Astrocyte (in vitro differentiated cells and primary cell): Measurements from ENCODE around the gene KCNQ1OT1. TPM values are rescaled to one million over a fixed set of nuclear protein-coding genes. Genes with fewer than 3 reads are reported as not detected.

ENCODE experiments used
- DNase-seq: peaks from one replicate; pipeline ENCODE4 v3.0.0-alpha.2; 2010; ENCODE audit warnings: low read depth
- FAIRE-seq: peaks from 2 replicates; lab custom pipeline; 2011; peaks lifted over from hg19 to GRCh38; lab: Jason Lieb, UNC
- H2AFZ ChIP-seq: 2 replicates; pipeline ENCODE4 v1.6.0; 2012; ENCODE audit warnings: low read depth, low read length, inconsistent platforms
- H3K27ac ChIP-seq: 2 replicates; pipeline ENCODE4 v1.5.1; 2011; ENCODE audit warnings: low read depth, low read length, inconsistent platforms
- H3K27me3 ChIP-seq: 2 replicates; pipeline ENCODE4 v1.6.0; 2011; ENCODE audit warnings: low read length, inconsistent platforms; ENCODE audit not compliant: insufficient read depth
- H3K36me3 ChIP-seq: 2 replicates; pipeline ENCODE4 v1.5.1; 2011; ENCODE audit warnings: low read length, inconsistent platforms; ENCODE audit not compliant: insufficient read depth
- H3K4me1 ChIP-seq: 2 replicates; pipeline ENCODE4 v1.5.1; 2011; ENCODE audit warnings: low read length, inconsistent platforms; ENCODE audit not compliant: insufficient read depth
- H3K4me2 ChIP-seq: 2 replicates; pipeline ENCODE4 v1.6.0; 2012; ENCODE audit warnings: low read length, inconsistent platforms
- H3K4me3 ChIP-seq: 2 replicates; pipeline ENCODE4 v1.5.1; 2011; ENCODE audit warnings: low read depth, mild to moderate bottlenecking, low read length, inconsistent platforms; ENCODE audit not compliant: insufficient read depth
- H3K79me2 ChIP-seq: 2 replicates; pipeline ENCODE4 v1.6.0; 2012; ENCODE audit warnings: mild to moderate bottlenecking, low read length, inconsistent platforms; ENCODE audit not compliant: insufficient read depth
- H3K9ac ChIP-seq: 2 replicates; pipeline ENCODE4 v1.6.0; 2012; ENCODE audit warnings: mild to moderate bottlenecking, low read length, inconsistent platforms
- H3K9me3 ChIP-seq: 2 replicates; pipeline ENCODE4 v1.5.1; 2012; ENCODE audit warnings: low read depth, mild to moderate bottlenecking, low read length, inconsistent platforms; ENCODE audit not compliant: insufficient read depth
- H4K20me1 ChIP-seq: 2 replicates; pipeline ENCODE4 v1.6.0; 2012; ENCODE audit warnings: low read length, inconsistent platforms; ENCODE audit not compliant: insufficient read depth
- H3K27ac Mint-ChIP-seq: one replicate; pipeline ENCODE4 v1.8.0; 2021; ENCODE audit warnings: mild to moderate bottlenecking, mixed read lengths; ENCODE audit not compliant: unreplicated experiment
- H3K27me3 Mint-ChIP-seq: one replicate; pipeline ENCODE4 v1.8.0; 2021; ENCODE audit warnings: low read depth, mixed read lengths; ENCODE audit not compliant: unreplicated experiment
- H3K36me3 Mint-ChIP-seq: one replicate; pipeline ENCODE4 v1.8.0; 2021; ENCODE audit warnings: low read depth, mixed read lengths; ENCODE audit not compliant: unreplicated experiment
- H3K4me1 Mint-ChIP-seq: one replicate; pipeline ENCODE4 v1.8.0; 2021; ENCODE audit warnings: low read depth, mixed read lengths; ENCODE audit not compliant: unreplicated experiment
- H3K4me3 Mint-ChIP-seq: one replicate; pipeline ENCODE4 v1.8.0; 2021; ENCODE audit warnings: mild to moderate bottlenecking, moderate library complexity, mixed read lengths; ENCODE audit not compliant: unreplicated experiment
- H3K9me3 Mint-ChIP-seq: one replicate; pipeline ENCODE4 v1.8.0; 2021; ENCODE audit warnings: mild to moderate bottlenecking, mixed read lengths; ENCODE audit not compliant: unreplicated experiment
- CTCF ChIP-seq: IDR thresholded peaks from 2 replicates; pipeline ENCODE4 v1.5.1; 2011; ENCODE audit warnings: low read depth, mild to moderate bottlenecking, inconsistent platforms, low read length, moderate library complexity; ENCODE audit not compliant: insufficient read depth
- EZH2 ChIP-seq: IDR thresholded peaks from 2 replicates; pipeline ENCODE4 v1.6.1; 2012; ENCODE audit warnings: mild to moderate bottlenecking, low read length, inconsistent platforms; ENCODE audit not compliant: insufficient read depth
- total RNA-seq: library from RNA; stranded (reverse); gene quantifications from 2 replicates; pipeline ENCODE4 v1.2.1, GENCODE V29; 2021

KCNQ1OT1 gene
- total RNA-seq, 1 donor from 2014 or later: 2.5 TPM

DNA sequence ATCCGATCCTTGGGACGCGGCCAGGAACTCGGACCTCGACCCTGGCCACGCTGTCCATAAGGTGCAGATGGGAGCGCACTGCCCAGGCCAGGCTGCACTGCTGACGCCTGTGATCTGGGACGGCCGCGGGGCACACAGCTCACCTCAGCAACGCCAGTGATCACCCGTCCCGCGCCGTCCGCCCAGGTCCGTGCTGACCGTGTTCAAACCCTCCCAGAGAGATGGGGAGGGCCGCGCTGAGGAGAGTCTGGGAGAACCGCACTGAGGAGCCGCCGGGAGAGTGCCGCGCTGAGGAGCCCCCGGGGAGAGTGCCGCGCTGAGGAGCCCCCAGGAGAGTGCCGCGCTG is 636 bp downstream of the KCNQ1OT1 start:
- Histone ChIP-seq H4K20me1 (peaks cover 51% of the 10 kb centered on the region), H3K4me1 (peaks cover 7% of the 10 kb centered on the region), H3K9me3 (no peaks in the 10 kb centered on the region), H3K4me2 (peak overlapping the region; percentile 83), H3K36me3 (no peaks in the 10 kb centered on the region), H3K27me3 (peaks cover 4% of the 10 kb centered on the region), H3K4me3 (peak overlapping the region; percentile 71), H2AFZ (no peak overlapping the region), H3K79me2 (peaks cover 56% of the 10 kb centered on the region), H3K9ac (peak overlapping the region; percentile 84), H3K27ac (peak overlapping the region; percentile 80)
- Mint-ChIP-seq H3K9me3 (peaks cover 10% of the 10 kb centered on the region), H3K36me3 (peaks cover 7% of the 10 kb centered on the region), H3K27me3 (peaks cover 30% of the 10 kb centered on the region), H3K27ac (peak overlapping the region; percentile 80), H3K4me1 (peaks cover 16% of the 10 kb centered on the region), H3K4me3 (peak overlapping the region; percentile 99)
- DNase-seq (no peak), FAIRE-seq (no peak)
- no peak for TF ChIP-seq EZH2
- no peak for TF ChIP-seq CTCF

GRCh38 chr11:2698386-2699184 is 1.2 kb downstream of the KCNQ1OT1 start:
- Mint-ChIP-seq H3K27me3 (peaks cover 28% of the 10 kb centered on the region), H3K27ac (peak overlapping the region; percentile 80), H3K4me1 (peaks cover 14% of the 10 kb centered on the region), H3K4me3 (peak overlapping the region; percentile 99), H3K9me3 (peaks cover 10% of the 10 kb centered on the region), H3K36me3 (peaks cover 7% of the 10 kb centered on the region)
- peak overlapping the region; percentile 84 for H3K9ac ChIP-seq
- no peak for DNase-seq
- H3K27me3 ChIP-seq: peaks cover 2% of the 10 kb centered on the region
- peak overlapping the region; percentile 83 for H3K4me2 ChIP-seq
- no peaks in the 10 kb centered on the region for H3K9me3 ChIP-seq
- peak overlapping the region; percentile 3 for H3K27ac ChIP-seq
- TF ChIP-seq EZH2: no peak
- TF ChIP-seq CTCF: no peak
- H3K36me3 ChIP-seq: no peaks in the 10 kb centered on the region
- no peak for FAIRE-seq
- H3K4me1 ChIP-seq: peaks cover 7% of the 10 kb centered on the region
- H4K20me1 ChIP-seq: peaks cover 57% of the 10 kb centered on the region
- peaks cover 62% of the 10 kb centered on the region for H3K79me2 ChIP-seq
- H2AFZ ChIP-seq: no peak overlapping the region
- peak overlapping the region; percentile 71 for H3K4me3 ChIP-seq

GRCh38 chr11:2697866-2698265 is 1.9 kb downstream of the KCNQ1OT1 start:
- Mint-ChIP-seq H3K36me3 (peaks cover 7% of the 10 kb centered on the region), H3K4me3 (peak overlapping the region; percentile 99), H3K27ac (no peak overlapping the region), H3K27me3 (peaks cover 25% of the 10 kb centered on the region), H3K4me1 (peaks cover 17% of the 10 kb centered on the region), H3K9me3 (peaks cover 10% of the 10 kb centered on the region)
- no peaks in the 10 kb centered on the region for H3K9me3 ChIP-seq
- H3K79me2 ChIP-seq: peaks cover 69% of the 10 kb centered on the region
- peak overlapping the region; percentile 84 for H3K9ac ChIP-seq
- peaks cover under 1% of the 10 kb centered on the region for H3K27me3 ChIP-seq
- peak overlapping the region; percentile 83 for H3K4me2 ChIP-seq
- TF ChIP-seq CTCF: no peak
- peaks cover 64% of the 10 kb centered on the region for H4K20me1 ChIP-seq
- peaks cover 7% of the 10 kb centered on the region for H3K4me1 ChIP-seq
- no peak overlapping the region for H3K27ac ChIP-seq
- DNase-seq: no peak
- peak overlapping the region; percentile 71 for H3K4me3 ChIP-seq
- no peaks in the 10 kb centered on the region for H3K36me3 ChIP-seq
- H2AFZ ChIP-seq: no peak overlapping the region
- no peak for FAIRE-seq
